Uterus (tissue), 2 donors: ENCODE data around the gene RHOC.

Source experiments
- CTCF ChIP-seq, 4 experiments: fragments of 200-600 bp in 2 of 4; fragments of 450-650 bp in 2 of 4; sonication (generic) in 2 of 4; IDR thresholded peaks; one replicate each; pipeline ENCODE4 v1.5.1; 2016 to 2019; ENCODE audit warnings: antibody characterized with exemption in 4 of 4, mild to moderate bottlenecking in 2 of 4, moderate library complexity in 1 of 4
- POLR2A ChIP-seq, 2 donors: fragments of 450-650 bp; IDR thresholded peaks; one replicate each; pipeline ENCODE4 v1.6.1; 2016; ENCODE audit warnings: antibody characterized with exemption in 2 of 2, mild to moderate bottlenecking in 1 of 2, moderate library complexity in 1 of 2

DNA sequence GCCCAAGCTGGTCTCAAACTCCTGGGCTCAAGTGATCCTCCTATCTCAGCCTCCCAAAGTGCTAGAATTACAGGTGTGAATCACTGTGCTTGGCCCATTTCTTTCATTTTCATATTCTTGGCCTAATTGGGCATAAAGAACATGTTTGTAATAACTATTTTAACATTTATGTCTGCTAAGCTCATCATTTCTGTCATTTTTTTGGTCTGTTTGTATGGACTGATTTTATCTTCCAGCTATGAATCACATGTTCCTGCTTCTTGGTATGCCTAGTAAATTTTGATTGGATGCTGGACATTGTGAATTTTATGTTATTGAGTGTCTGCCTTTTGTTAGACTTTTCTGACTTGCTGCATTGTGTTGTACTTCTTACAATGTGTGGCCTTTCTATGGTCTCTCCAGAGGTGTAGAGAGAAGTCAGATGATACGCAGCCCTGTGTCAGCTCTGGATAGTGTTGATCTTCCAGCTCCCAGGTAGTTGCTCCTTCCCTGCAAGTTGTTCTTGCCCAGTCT lies 47.2 kb upstream of the RHOC start:
- TF ChIP-seq POLR2A (IDR thresholded peaks at IDR 0.05): no peak
- TF ChIP-seq CTCF (IDR thresholded peaks at IDR 0.05): no peak
